Measurements from ENCODE around the gene C20orf144.

- TF ChIP-seq CTCF (IDR thresholded peaks at IDR 0.05; ENCODE audit: low read depth, low read length, missing input control) (no peak), YY1 (IDR thresholded peaks at IDR 0.05) (no peak), RAD21 (IDR thresholded peaks at IDR 0.05) (no peak), ZBTB33 (IDR thresholded peaks at IDR 0.05) (no peak), REST (IDR thresholded peaks at IDR 0.05) (no peak), TAF1 (conservative IDR thresholded peaks at IDR 0.05) (no peak), SP1 (IDR thresholded peaks at IDR 0.05) (no peak), EGR1 (IDR thresholded peaks at IDR 0.05; ENCODE audit: low read depth in 2 of 2) (no peak)
- TF ChIP-seq, protein P1, sequence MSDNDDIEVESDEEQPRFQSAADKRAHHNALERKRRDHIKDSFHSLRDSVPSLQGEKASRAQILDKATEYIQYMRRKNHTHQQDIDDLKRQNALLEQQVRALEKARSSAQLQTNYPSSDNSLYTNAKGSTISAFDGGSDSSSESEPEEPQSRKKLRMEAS (IDR thresholded peaks at IDR 0.05), result no peak
- TF ChIP-seq, protein P2, sequence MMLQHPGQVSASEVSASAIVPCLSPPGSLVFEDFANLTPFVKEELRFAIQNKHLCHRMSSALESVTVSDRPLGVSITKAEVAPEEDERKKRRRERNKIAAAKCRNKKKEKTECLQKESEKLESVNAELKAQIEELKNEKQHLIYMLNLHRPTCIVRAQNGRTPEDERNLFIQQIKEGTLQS (IDR thresholded peaks at IDR 0.05), result no peak
These were observed 8.1 kb upstream of the C20orf144 start for GRCh38 chr20:33653900-33654596.
